ENCODE data around the gene WWOX.
A peak's percentile ranks its signal among the peaks of the same experiment; 100 is the strongest.
"Not testable (repeated sequence)": the region's sequence is repeated elsewhere in the genome, so short reads cannot be mapped to it uniquely, and the experiment has no call there.

WWOX gene

GRCh38 chr16:78672779-78673556, 573.5 kb downstream of the WWOX start:
- no peak for DNase-seq

GRCh38 chr16:78673884-78674283, 574.4 kb downstream of the WWOX start:
- DNase-seq: no peak

GRCh38 chr16:78675312-78675711, 575.9 kb downstream of the WWOX start:
- no peak for DNase-seq

GRCh38 chr16:78675951-78676792, 576.7 kb downstream of the WWOX start:
- no peak for DNase-seq

GRCh38 chr16:78677181-78677731, 577.8 kb downstream of the WWOX start:
- no peak for DNase-seq

GRCh38 chr16:78679546-78679945, 580.1 kb downstream of the WWOX start:
- DNase-seq: no peak

- no peak for DNase-seq
Measured at GRCh38 chr16:78681743-78682142, 582.3 kb downstream of the WWOX start.

GRCh38 chr16:78684030-78684611, 584.7 kb downstream of the WWOX start:
- no peak for DNase-seq

GRCh38 chr16:78684655-78685375, 585.4 kb downstream of the WWOX start:
- DNase-seq: no peak

- no peak for DNase-seq
Measured at GRCh38 chr16:78686601-78687000, 587.1 kb downstream of the WWOX start.

GRCh38 chr16:78689028-78689427, 589.6 kb downstream of the WWOX start:
- DNase-seq: no peak

GRCh38 chr16:78689536-78689935, 590.1 kb downstream of the WWOX start:
- no peak for DNase-seq

GRCh38 chr16:78690510-78690909, 591.1 kb downstream of the WWOX start:
- DNase-seq: no peak

- DNase-seq: not testable (repeated sequence)
Measured at GRCh38 chr16:78691746-78692145, 592.3 kb downstream of the WWOX start.

GRCh38 chr16:78693496-78693895, 594.0 kb downstream of the WWOX start:
- DNase-seq: no peak

GRCh38 chr16:78694414-78694813, 595.0 kb downstream of the WWOX start:
- no peak for DNase-seq

- DNase-seq: no peak
Measured at GRCh38 chr16:78695391-78695790, 595.9 kb downstream of the WWOX start.

GRCh38 chr16:78696797-78697196, 597.3 kb downstream of the WWOX start:
- DNase-seq: no peak

GRCh38 chr16:78697426-78697825, 598.0 kb downstream of the WWOX start:
- no peak for DNase-seq

- DNase-seq: no peak
Measured at GRCh38 chr16:78703936-78704335, 604.5 kb downstream of the WWOX start.

- no peak for DNase-seq
Measured at GRCh38 chr16:78704416-78704815, 605.0 kb downstream of the WWOX start.

- DNase-seq: peak; percentile 7
Measured at GRCh38 chr16:78705694-78706093, 606.2 kb downstream of the WWOX start.

GRCh38 chr16:78706637-78707036, 607.2 kb downstream of the WWOX start:
- no peak for DNase-seq
